Gastrocnemius medialis (tissue), 4 donors: ENCODE data around the gene GPBP1L1. TPM values are rescaled to one million over a fixed set of nuclear protein-coding genes. Genes with fewer than 3 reads are reported as not detected.
A peak's percentile ranks its signal among the peaks of the same experiment; 100 is the strongest.

Experiments used
- ATAC-seq, 2 donors: fragments of 150-250 bp; one replicate each; pipeline ENCODE4 v1.9.1; 2016
- DNase-seq, 2 donors: peaks; one replicate each; pipeline ENCODE4 v3.0.0-alpha.2; 2019
- H3K27ac ChIP-seq, 4 donors: fragments of 200-600 bp; sonication (generic); 1 replicate in 1 of 4; 2 replicates in 3 of 4; pipeline ENCODE4 v1.5.1; 2016 to 2018; ENCODE audit warnings: mild to moderate bottlenecking in 2 of 4, moderate library complexity in 1 of 4
- H3K27me3 ChIP-seq, 3 donors: fragments of 200-600 bp; sonication (generic) in 2 of 3; 1 replicate in 1 of 3; 2 replicates in 2 of 3; pipeline versions ENCODE4 v1.5.1 to v1.6.0; 2016 to 2019; ENCODE audit warnings: mild to moderate bottlenecking in 1 of 3, moderate library complexity in 1 of 3
- H3K36me3 ChIP-seq, 2 donors: fragments of 200-600 bp; sonication (generic) in 1 of 2; one replicate each; pipeline ENCODE4 v1.5.1; 2017 to 2018
- H3K4me1 ChIP-seq, 2 donors: fragments of 200-600 bp; sonication (generic) in 1 of 2; one replicate each; pipeline ENCODE4 v1.5.1; 2016 to 2017; ENCODE audit warnings: mild to moderate bottlenecking in 2 of 2
- H3K4me3 ChIP-seq, 4 donors: fragments of 200-600 bp; sonication (generic) in 3 of 4; 1 replicate in 1 of 4; 2 replicates in 3 of 4; pipeline ENCODE4 v1.5.1; 2016 to 2019; ENCODE audit warnings: mild to moderate bottlenecking in 2 of 4
- H3K9me3 ChIP-seq, 3 donors: fragments of 200-600 bp; sonication (generic) in 2 of 3; 1 replicate in 1 of 3; 2 replicates in 2 of 3; pipeline ENCODE4 v1.5.1; 2016 to 2019
- CTCF ChIP-seq, 5 experiments: fragments of 450-650 bp in 3 of 5; fragments of 200-600 bp in 2 of 5; sonication (generic) in 2 of 5; IDR thresholded peaks in 4 of 5; conservative IDR thresholded peaks in 1 of 5; 1 replicate in 4 of 5; 2 replicates in 1 of 5; pipeline ENCODE4 v1.5.1; 2016 to 2019; ENCODE audit warnings: antibody characterized with exemption in 5 of 5, mild to moderate bottlenecking in 3 of 5, moderate library complexity in 3 of 5
- POLR2A ChIP-seq, 2 donors: fragments of 450-650 bp; IDR thresholded peaks; one replicate each; pipeline ENCODE4 v1.6.1; 2017; ENCODE audit warnings: antibody characterized with exemption in 2 of 2, mild to moderate bottlenecking in 2 of 2, moderate library complexity in 2 of 2
- in situ Hi-C, 4 donors: fragments of 200-750 bp; cut with MboI; loops; one replicate each; pipeline versions ENCODE4 v1.15.0 to v1.8.0; 2017; ENCODE audit warnings: low sequenced_read_pairs in 4 of 4
- intact Hi-C: fragments of 100-400 bp; cut with DNase I; formaldehyde crosslinking; loops from one replicate; pipeline ENCODE4 v1.15.1; 2023; ENCODE audit warnings: low total_unique reads
- total RNA-seq, 4 donors: library from RNA; depleted of rRNA; stranded (reverse); fragments of >200 nt; gene quantifications; one replicate each; pipeline versions ENCODE4 v1.1.0 to v1.2.3, GENCODE V29; 2016

GPBP1L1 gene
- total RNA-seq, 4 donors from 2014 or later, result 58.5 to 99.5 (median 81.8) TPM

- H3K27me3 ChIP-seq, result no peaks in the 10 kb centered on the region
- no peak for DNase-seq
- peaks cover 0 to 23% of the 10 kb centered on the region in 2 donors for H3K4me1 ChIP-seq
- no peak for ATAC-seq
- H3K4me3 ChIP-seq, result no peak overlapping the region
- H3K27ac ChIP-seq, result peak overlapping the region; percentile 63 to 79 (median 70)
- H3K36me3 ChIP-seq, result peaks cover 0 to 51% of the 10 kb centered on the region in 2 donors
- TF ChIP-seq CTCF (IDR thresholded peaks at IDR 0.05 in 4 of 5, conservative IDR thresholded peaks at IDR 0.05 in 1 of 5) (no peak), POLR2A (IDR thresholded peaks at IDR 0.05) (no peak)
- in situ Hi-C loops, result no loop called here
- H3K9me3 ChIP-seq, result no peaks in the 10 kb centered on the region
- intact Hi-C loops, result no loop called here
These were observed 64.9 kb downstream of the GPBP1L1 start for GRCh38 chr1:45621501-45621836.

DNA sequence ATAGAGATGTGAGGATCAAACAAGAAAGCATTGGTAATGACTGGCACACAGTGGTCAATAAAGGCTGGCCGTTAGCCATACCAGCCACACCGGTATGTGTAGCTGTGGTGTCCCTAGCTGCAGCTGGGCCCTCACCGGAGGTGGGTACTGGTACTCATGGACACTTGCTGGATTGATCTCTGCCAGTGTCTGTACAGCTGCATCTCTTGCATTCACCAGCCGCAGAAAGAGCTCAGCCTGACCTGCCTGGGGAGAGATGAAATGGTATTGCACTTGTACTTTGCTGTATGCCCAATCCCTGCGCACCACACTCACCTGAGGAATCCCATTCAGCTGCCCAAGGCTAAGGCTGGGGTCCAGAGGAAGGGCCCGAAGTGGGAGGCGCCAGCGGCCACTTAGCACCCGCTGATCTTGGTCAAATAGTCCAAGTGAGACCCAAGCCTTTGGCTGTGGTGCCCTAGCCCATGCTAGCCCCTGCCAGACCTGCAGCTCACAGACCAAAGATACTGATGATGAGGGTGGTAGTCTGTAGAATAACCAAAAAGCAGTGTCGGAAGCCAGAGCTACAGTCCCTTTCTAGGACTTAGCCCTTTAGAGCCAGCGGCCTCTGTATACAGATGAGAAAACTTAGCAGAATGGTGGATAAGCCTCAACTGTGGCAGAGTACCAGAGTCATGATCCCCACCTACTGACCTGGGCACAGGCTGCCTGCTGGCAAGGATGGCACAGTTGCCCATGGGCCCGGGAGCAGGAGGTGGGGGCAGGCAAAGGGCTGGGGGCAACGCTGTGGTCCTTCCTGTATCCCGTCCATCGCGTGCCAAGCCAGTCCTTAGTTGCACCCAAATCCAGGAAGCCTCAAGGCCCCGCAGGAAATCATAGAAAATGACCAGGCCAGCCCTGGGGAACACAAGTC lies 65.5 kb downstream of the GPBP1L1 start:
- DNase-seq (no peak), ATAC-seq (no peak)
- Histone ChIP-seq H3K9me3 (no peaks in the 10 kb centered on the region), H3K4me1 (peaks cover 0 to 23% of the 10 kb centered on the region in 2 donors), H3K4me3 (no peak overlapping the region), H3K36me3 (peaks cover 0 to 51% of the 10 kb centered on the region in 2 donors), H3K27me3 (no peaks in the 10 kb centered on the region), H3K27ac (peak overlapping the region; percentile 63 to 79 (median 70))
- intact Hi-C loops, result no loop called here
- in situ Hi-C loops, result no loop called here
- TF ChIP-seq CTCF (IDR thresholded peaks at IDR 0.05 in 4 of 5, conservative IDR thresholded peaks at IDR 0.05 in 1 of 5) (no peak), POLR2A (IDR thresholded peaks at IDR 0.05) (no peak)

DNA sequence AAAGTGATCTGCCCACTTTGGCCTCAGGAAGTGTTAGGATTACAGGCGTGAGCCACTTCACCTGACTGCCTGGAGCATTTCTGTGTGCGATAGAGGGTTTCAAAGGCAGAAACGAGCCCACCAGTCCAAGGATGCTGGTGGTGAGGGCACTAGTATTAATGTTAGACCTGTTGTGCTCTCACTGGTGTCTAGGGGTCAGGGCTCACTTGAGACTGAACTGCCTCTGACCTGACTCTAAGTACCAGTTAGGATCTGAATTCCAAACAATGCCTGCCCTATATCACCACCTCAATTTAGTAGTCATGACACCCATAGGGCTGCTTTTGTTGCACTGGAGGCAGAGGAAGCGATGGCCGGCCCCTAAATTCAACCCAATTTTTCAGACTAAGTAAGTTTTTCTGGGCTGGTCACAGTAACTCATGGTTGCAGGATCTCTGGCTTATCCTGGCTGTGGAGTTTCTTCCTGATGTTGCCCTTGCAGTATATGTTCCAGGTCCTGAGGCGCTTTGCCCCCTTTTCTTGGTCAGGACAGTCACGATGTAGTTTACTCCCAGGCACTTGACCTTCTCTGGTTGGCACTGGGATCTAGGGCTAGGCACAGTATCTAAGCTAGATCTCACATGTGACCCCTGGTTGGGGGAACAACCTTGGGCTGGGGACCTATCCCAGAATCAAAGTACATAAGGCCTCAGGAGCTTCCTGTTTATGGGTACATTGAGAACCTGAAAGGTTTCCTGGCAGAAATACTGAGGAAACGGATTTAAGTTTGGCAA lies 67.0 kb downstream of the GPBP1L1 start:
- Histone ChIP-seq H3K4me3 (no peak overlapping the region), H3K9me3 (no peaks in the 10 kb centered on the region), H3K4me1 (peaks cover 0 to 21% of the 10 kb centered on the region in 2 donors), H3K36me3 (peaks cover 0 to 59% of the 10 kb centered on the region in 2 donors), H3K27me3 (no peaks in the 10 kb centered on the region), H3K27ac (peak overlapping the region; percentile 44 to 79 (median 70))
- no peak for DNase-seq
- intact Hi-C loops, result no loop called here
- ATAC-seq, result peak; percentile 21 to 30
- in situ Hi-C loops, result no loop called here
- TF ChIP-seq POLR2A (IDR thresholded peaks at IDR 0.05) (no peak), CTCF (IDR thresholded peaks at IDR 0.05 in 4 of 5, conservative IDR thresholded peaks at IDR 0.05 in 1 of 5) (no peak)

- TF ChIP-seq POLR2A (IDR thresholded peaks at IDR 0.05), result no peak
- no peak for TF ChIP-seq CTCF (IDR thresholded peaks at IDR 0.05 in 4 of 5, conservative IDR thresholded peaks at IDR 0.05 in 1 of 5)
- no peak overlapping the region for H3K4me3 ChIP-seq
- H3K4me1 ChIP-seq, result peaks cover 0 to 7% of the 10 kb centered on the region in 2 donors
- ATAC-seq, result no peak
- intact Hi-C loops, result no loop called here
- no peak for DNase-seq
- H3K9me3 ChIP-seq, result no peaks in the 10 kb centered on the region
- H3K27me3 ChIP-seq, result no peaks in the 10 kb centered on the region
- peak overlapping the region in 3 of 4 donors; percentile 6 to 75 (median 65) for H3K27ac ChIP-seq
- H3K36me3 ChIP-seq, result peaks cover 0 to 73% of the 10 kb centered on the region in 2 donors
- in situ Hi-C loops, result no loop called here
These were observed 68.7 kb downstream of the GPBP1L1 start for GRCh38 chr1:45617618-45618017.
